ENCODE results near the gene CDC37L1.
"Not testable (repeated sequence)": the region's sequence is repeated elsewhere in the genome, so short reads cannot be mapped to it uniquely, and the experiment has no call there.

Gene CDC37L1

GRCh38 chr9:4679268-4680172 is at the start of gene CDC37L1:
Gene CDC37L1 (plus strand): TSS chr9:4679569. CDS start chr9:4679768, 199 bp downstream.
- Histone ChIP-seq H3K4me1 (ENCODE audit: control insufficient read depth, insufficient read depth, low read length) (peaks cover 38% of the 10 kb centered on the region), H3K4me3 (ENCODE audit: low read length) (peak within 1 kb of the TSS; percentile 94), H3K27me3 (replicated peaks; ENCODE audit: control insufficient read depth, insufficient read depth, low read length) (no peaks in the 10 kb centered on the region), H3K36me3 (ENCODE audit: control insufficient read depth, insufficient read depth, low read length, severe bottlenecking) (peaks cover under 1% of the 10 kb centered on the region), H3K9me3 (ENCODE audit: control insufficient read depth, low read length) (no peaks in the 10 kb centered on the region), H3K9ac (ENCODE audit: low read length) (peak within 1 kb of the TSS; percentile 97)
- peak; percentile 99 for DNase-seq (ENCODE audit: low read depth)

DNA sequence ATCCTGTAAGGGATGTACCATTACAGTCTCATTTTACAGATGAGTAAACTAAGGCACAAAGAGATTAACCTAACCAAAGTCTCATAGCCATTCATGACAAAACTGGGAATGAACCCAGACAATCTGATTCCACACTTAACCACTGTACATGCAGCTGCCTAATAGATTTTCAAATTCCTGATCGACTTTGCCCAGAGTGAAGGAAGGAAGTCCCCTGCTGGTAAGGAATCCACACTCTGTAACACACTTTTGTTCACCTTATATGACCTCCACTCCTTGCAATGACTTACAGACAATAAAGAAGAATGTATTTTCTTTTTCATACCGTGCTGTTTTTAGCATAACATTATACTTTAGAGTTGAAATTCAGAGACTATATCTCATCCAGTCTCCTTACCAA is 48.5 kb upstream of the CDC37L1 start:
- no peaks in the 10 kb centered on the region for H3K9me3 ChIP-seq (ENCODE audit: control insufficient read depth, low read length)
- no peak overlapping the region for H3K4me3 ChIP-seq (ENCODE audit: low read length)
- no peaks in the 10 kb centered on the region for H3K36me3 ChIP-seq (ENCODE audit: control insufficient read depth, insufficient read depth, low read length, severe bottlenecking)
- H3K9ac ChIP-seq (ENCODE audit: low read length), result no peak overlapping the region
- H3K4me1 ChIP-seq (ENCODE audit: control insufficient read depth, insufficient read depth, low read length), result no peaks in the 10 kb centered on the region
- no peak for DNase-seq (ENCODE audit: low read depth)
- H3K27me3 ChIP-seq (replicated peaks; ENCODE audit: control insufficient read depth, insufficient read depth, low read length), result no peaks in the 10 kb centered on the region

- H3K9ac ChIP-seq (ENCODE audit: low read length), result no peak overlapping the region
- no peak for DNase-seq (ENCODE audit: low read depth)
- no peaks in the 10 kb centered on the region for H3K27me3 ChIP-seq (replicated peaks; ENCODE audit: control insufficient read depth, insufficient read depth, low read length)
- no peaks in the 10 kb centered on the region for H3K9me3 ChIP-seq (ENCODE audit: control insufficient read depth, low read length)
- H3K36me3 ChIP-seq (ENCODE audit: control insufficient read depth, insufficient read depth, low read length, severe bottlenecking), result no peaks in the 10 kb centered on the region
- H3K4me1 ChIP-seq (ENCODE audit: control insufficient read depth, insufficient read depth, low read length), result peaks cover 5% of the 10 kb centered on the region
- H3K4me3 ChIP-seq (ENCODE audit: low read length), result no peak overlapping the region
Observed at GRCh38 chr9:4638968-4639367, 40.4 kb upstream of the CDC37L1 start.

- H3K36me3 ChIP-seq (ENCODE audit: control insufficient read depth, insufficient read depth, low read length, severe bottlenecking), result no peaks in the 10 kb centered on the region
- H3K4me1 ChIP-seq (ENCODE audit: control insufficient read depth, insufficient read depth, low read length), result peaks cover 5% of the 10 kb centered on the region
- no peak overlapping the region for H3K9ac ChIP-seq (ENCODE audit: low read length)
- H3K27me3 ChIP-seq (replicated peaks; ENCODE audit: control insufficient read depth, insufficient read depth, low read length), result no peaks in the 10 kb centered on the region
- H3K4me3 ChIP-seq (ENCODE audit: low read length), result no peak overlapping the region
- no peaks in the 10 kb centered on the region for H3K9me3 ChIP-seq (ENCODE audit: control insufficient read depth, low read length)
- no peak for DNase-seq (ENCODE audit: low read depth)
Observed at GRCh38 chr9:4639420-4639819, 39.9 kb upstream of the CDC37L1 start.

- peak; percentile 66 for DNase-seq (ENCODE audit: low read depth)
- no peaks in the 10 kb centered on the region for H3K27me3 ChIP-seq (replicated peaks; ENCODE audit: control insufficient read depth, insufficient read depth, low read length)
- no peaks in the 10 kb centered on the region for H3K36me3 ChIP-seq (ENCODE audit: control insufficient read depth, insufficient read depth, low read length, severe bottlenecking)
- H3K9ac ChIP-seq (ENCODE audit: low read length), result no peak overlapping the region
- peaks cover 5% of the 10 kb centered on the region for H3K4me1 ChIP-seq (ENCODE audit: control insufficient read depth, insufficient read depth, low read length)
- no peaks in the 10 kb centered on the region for H3K9me3 ChIP-seq (ENCODE audit: control insufficient read depth, low read length)
- no peak overlapping the region for H3K4me3 ChIP-seq (ENCODE audit: low read length)
Observed at GRCh38 chr9:4640027-4640426, 39.3 kb upstream of the CDC37L1 start.

DNA sequence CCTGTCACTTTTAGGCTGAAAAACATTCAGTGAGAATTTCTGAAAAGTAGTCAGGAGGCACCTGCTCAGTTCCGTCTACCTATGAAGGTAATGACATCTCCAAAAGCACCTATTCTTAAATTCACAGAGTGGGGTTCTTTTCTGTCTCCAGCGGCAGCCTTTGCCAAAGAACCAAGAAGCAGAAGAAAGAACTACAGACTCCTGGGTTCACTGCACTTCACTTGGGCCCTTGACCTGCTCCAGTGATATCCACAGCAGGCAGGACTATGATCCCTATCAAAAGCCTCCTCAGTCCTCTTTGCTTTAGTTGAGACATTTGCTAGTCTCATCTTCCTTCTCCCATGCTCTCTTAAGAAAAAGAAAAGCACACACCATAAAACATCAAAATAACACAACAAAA is 37.0 kb upstream of the CDC37L1 start:
- no peak for DNase-seq (ENCODE audit: low read depth)
- Histone ChIP-seq H3K4me1 (ENCODE audit: control insufficient read depth, insufficient read depth, low read length) (peaks cover 5% of the 10 kb centered on the region), H3K9ac (ENCODE audit: low read length) (no peak overlapping the region), H3K36me3 (ENCODE audit: control insufficient read depth, insufficient read depth, low read length, severe bottlenecking) (no peaks in the 10 kb centered on the region), H3K4me3 (ENCODE audit: low read length) (no peak overlapping the region), H3K27me3 (replicated peaks; ENCODE audit: control insufficient read depth, insufficient read depth, low read length) (no peaks in the 10 kb centered on the region), H3K9me3 (ENCODE audit: control insufficient read depth, low read length) (no peaks in the 10 kb centered on the region)

- Histone ChIP-seq H3K4me3 (ENCODE audit: low read length) (no peak overlapping the region), H3K36me3 (ENCODE audit: control insufficient read depth, insufficient read depth, low read length, severe bottlenecking) (no peaks in the 10 kb centered on the region), H3K9me3 (ENCODE audit: control insufficient read depth, low read length) (no peaks in the 10 kb centered on the region), H3K9ac (ENCODE audit: low read length) (no peak overlapping the region), H3K4me1 (ENCODE audit: control insufficient read depth, insufficient read depth, low read length) (no peaks in the 10 kb centered on the region), H3K27me3 (replicated peaks; ENCODE audit: control insufficient read depth, insufficient read depth, low read length) (no peaks in the 10 kb centered on the region)
- DNase-seq (ENCODE audit: low read depth), result no peak
Observed at GRCh38 chr9:4654084-4654483, 25.3 kb upstream of the CDC37L1 start.

DNA sequence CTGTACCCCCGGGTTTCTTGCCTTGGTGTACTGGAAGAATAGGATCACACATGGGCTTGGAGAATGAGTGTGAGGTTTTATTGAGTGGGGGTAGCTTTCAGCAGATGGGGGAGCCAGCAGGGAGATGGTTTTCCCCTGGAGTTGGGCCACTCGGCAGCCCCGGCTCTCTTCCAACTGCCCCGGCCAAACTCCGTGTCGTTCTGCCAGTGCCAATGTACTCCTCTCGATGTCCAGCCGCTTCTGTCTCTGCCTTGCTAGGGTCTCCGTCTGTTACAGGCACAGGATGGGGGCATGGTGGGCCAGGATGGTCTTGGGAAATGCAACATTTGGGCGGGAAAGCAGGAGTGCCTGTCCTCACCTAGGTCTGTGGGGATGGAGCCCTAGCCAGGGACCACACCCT is 24.8 kb upstream of the CDC37L1 start:
- Histone ChIP-seq H3K36me3 (ENCODE audit: control insufficient read depth, insufficient read depth, low read length, severe bottlenecking) (no peaks in the 10 kb centered on the region), H3K27me3 (replicated peaks; ENCODE audit: control insufficient read depth, insufficient read depth, low read length) (no peaks in the 10 kb centered on the region), H3K4me1 (ENCODE audit: control insufficient read depth, insufficient read depth, low read length) (no peaks in the 10 kb centered on the region), H3K9me3 (ENCODE audit: control insufficient read depth, low read length) (no peaks in the 10 kb centered on the region), H3K9ac (ENCODE audit: low read length) (no peak overlapping the region), H3K4me3 (ENCODE audit: low read length) (no peak overlapping the region)
- no peak for DNase-seq (ENCODE audit: low read depth)

GRCh38 chr9:4656196-4656595 is 23.2 kb upstream of the CDC37L1 start:
- H3K9me3 ChIP-seq (ENCODE audit: control insufficient read depth, low read length); H3K27me3 ChIP-seq (replicated peaks; ENCODE audit: control insufficient read depth, insufficient read depth, low read length); H3K9ac ChIP-seq (ENCODE audit: low read length); H3K4me1 ChIP-seq (ENCODE audit: control insufficient read depth, insufficient read depth, low read length); DNase-seq (ENCODE audit: low read depth); H3K4me3 ChIP-seq (ENCODE audit: low read length); H3K36me3 ChIP-seq (ENCODE audit: control insufficient read depth, insufficient read depth, low read length, severe bottlenecking): not testable (repeated sequence)

GRCh38 chr9:4656621-4657020 is 22.7 kb upstream of the CDC37L1 start:
- no peaks in the 10 kb centered on the region for H3K9me3 ChIP-seq (ENCODE audit: control insufficient read depth, low read length)
- no peaks in the 10 kb centered on the region for H3K36me3 ChIP-seq (ENCODE audit: control insufficient read depth, insufficient read depth, low read length, severe bottlenecking)
- H3K9ac ChIP-seq (ENCODE audit: low read length), result no peak overlapping the region
- DNase-seq (ENCODE audit: low read depth), result no peak
- peaks cover 7% of the 10 kb centered on the region for H3K4me1 ChIP-seq (ENCODE audit: control insufficient read depth, insufficient read depth, low read length)
- H3K4me3 ChIP-seq (ENCODE audit: low read length), result no peak overlapping the region
- no peaks in the 10 kb centered on the region for H3K27me3 ChIP-seq (replicated peaks; ENCODE audit: control insufficient read depth, insufficient read depth, low read length)

- DNase-seq (ENCODE audit: low read depth), result no peak
- no peak overlapping the region for H3K9ac ChIP-seq (ENCODE audit: low read length)
- H3K27me3 ChIP-seq (replicated peaks; ENCODE audit: control insufficient read depth, insufficient read depth, low read length), result no peaks in the 10 kb centered on the region
- no peak overlapping the region for H3K4me3 ChIP-seq (ENCODE audit: low read length)
- H3K4me1 ChIP-seq (ENCODE audit: control insufficient read depth, insufficient read depth, low read length), result peaks cover 11% of the 10 kb centered on the region
- H3K36me3 ChIP-seq (ENCODE audit: control insufficient read depth, insufficient read depth, low read length, severe bottlenecking), result no peaks in the 10 kb centered on the region
- H3K9me3 ChIP-seq (ENCODE audit: control insufficient read depth, low read length), result no peaks in the 10 kb centered on the region
Observed at GRCh38 chr9:4657426-4658159, 21.8 kb upstream of the CDC37L1 start.

Data from adipocyte (in vitro differentiated cells).